Ammon's horn (tissue), 1 donor: Measurements from ENCODE around the gene ELAVL1.
A peak's percentile ranks its signal among the peaks of the same experiment; 100 is the strongest.

Experiments used
- DNase-seq: peaks from one replicate; pipeline ENCODE4 v3.0.0-alpha.2; 2016; ENCODE audit warnings: low spot score

ELAVL1 gene

GRCh38 chr19:8021374-8021773 is 15.9 kb upstream of the ELAVL1 start:
- DNase-seq = no peak

- DNase-seq = no peak
These were observed 15.2 kb upstream of the ELAVL1 start for GRCh38 chr19:8020681-8021080.

GRCh38 chr19:8017808-8018207 is 12.4 kb upstream of the ELAVL1 start:
- no peak for DNase-seq

- no peak for DNase-seq
These were observed 523 bp downstream of the ELAVL1 start for GRCh38 chr19:8004723-8005513.

GRCh38 chr19:8004001-8004400 is 1.4 kb downstream of the ELAVL1 start:
- no peak for DNase-seq

- DNase-seq = peak; percentile 76
These were observed 3.2 kb downstream of the ELAVL1 start for GRCh38 chr19:8001995-8002849.

- no peak for DNase-seq
These were observed 3.8 kb downstream of the ELAVL1 start for GRCh38 chr19:8001651-8001994.

GRCh38 chr19:8000298-8001038 is 5.0 kb downstream of the ELAVL1 start:
- DNase-seq = no peak

- DNase-seq = no peak
These were observed 6.1 kb downstream of the ELAVL1 start for GRCh38 chr19:7999376-7999775.

- no peak for DNase-seq
These were observed 7.5 kb downstream of the ELAVL1 start for GRCh38 chr19:7997809-7998480.

GRCh38 chr19:7996883-7997282 is 8.6 kb downstream of the ELAVL1 start:
- no peak for DNase-seq

GRCh38 chr19:7995810-7996158 is 9.7 kb downstream of the ELAVL1 start:
- DNase-seq = no peak

- DNase-seq = no peak
These were observed 10.3 kb downstream of the ELAVL1 start for GRCh38 chr19:7994928-7995809.

- no peak for DNase-seq
These were observed 11.3 kb downstream of the ELAVL1 start for GRCh38 chr19:7994114-7994513.

- DNase-seq = no peak
These were observed 11.9 kb downstream of the ELAVL1 start for GRCh38 chr19:7993560-7993959.

GRCh38 chr19:7992575-7992974 is 12.9 kb downstream of the ELAVL1 start:
- DNase-seq = no peak

GRCh38 chr19:7989071-7989575 is 16.3 kb downstream of the ELAVL1 start:
- DNase-seq = no peak

- DNase-seq = no peak
These were observed 17.1 kb downstream of the ELAVL1 start for GRCh38 chr19:7988307-7988706.

- DNase-seq = no peak
These were observed 18.2 kb downstream of the ELAVL1 start for GRCh38 chr19:7987114-7987768.

GRCh38 chr19:7986321-7987113 is 18.9 kb downstream of the ELAVL1 start:
- no peak for DNase-seq
